WTC11 (cell line): Measurements from ENCODE around the gene FNDC7. TPM values are rescaled to one million over a fixed set of nuclear protein-coding genes. Genes with fewer than 3 reads are reported as not detected.

Source experiments
- ATAC-seq: fragments of 200-7000 bp; cut with Tn5 transposase; 2 replicates; pipeline ENCODE4 v1.10.0; 2021; ENCODE audit warnings: mild to moderate bottlenecking, moderate library complexity
- CTCF ChIA-PET: fragments of 300-600 bp; sonication (Branson Sonifier 250); formaldehyde crosslinking; loops from one replicate; lab custom pipeline; 2021; ENCODE audit warnings: antibody characterized with exemption; lab: Charles Lee
- POLR2A ChIA-PET: fragments of 350-600 bp; sonication (Branson Sonifier 250); formaldehyde crosslinking; loops from one replicate; lab custom pipeline; 2021; ENCODE audit warnings: antibody characterized with exemption; lab: Charles Lee
- DNase-seq: peaks from one replicate; pipeline ENCODE4 v3.0.0; 2021; ENCODE audit warnings: low spot score
- H3K27ac Mint-ChIP-seq: 2 replicates; pipeline ENCODE4 v1.8.0; 2021; ENCODE audit warnings: mixed read lengths
- H3K27me3 Mint-ChIP-seq: 2 replicates; pipeline ENCODE4 v1.8.0; 2021; ENCODE audit warnings: low read depth, mild to moderate bottlenecking, moderate library complexity, mixed read lengths
- H3K36me3 Mint-ChIP-seq: 2 replicates; pipeline ENCODE4 v1.8.0; 2021; ENCODE audit warnings: mixed read lengths
- H3K4me1 Mint-ChIP-seq: 2 replicates; pipeline ENCODE4 v1.8.0; 2022; ENCODE audit warnings: mixed read lengths
- H3K4me3 Mint-ChIP-seq: 2 replicates; pipeline ENCODE4 v1.8.0; 2021; ENCODE audit warnings: mild to moderate bottlenecking, moderate library complexity, mixed read lengths
- H3K9me3 Mint-ChIP-seq: 2 replicates; pipeline ENCODE4 v1.8.0; 2021; ENCODE audit warnings: mixed read lengths
- GABPB1 ChIP-seq: sonication (generic); formaldehyde crosslinking; IDR thresholded peaks from 2 replicates; pipeline ENCODE4 v1.8.1; 2023; ENCODE audit warnings: mild to moderate bottlenecking, missing genetic modification reagents
- TCF7 ChIP-seq: sonication (generic); formaldehyde crosslinking; IDR thresholded peaks from 2 replicates; pipeline ENCODE4 v1.8.0; 2022; ENCODE audit warnings: mild to moderate bottlenecking, low read depth, missing genetic modification reagents, moderate library complexity
- ZNF138 ChIP-seq: sonication (generic); formaldehyde crosslinking; conservative IDR thresholded peaks from 2 replicates; pipeline ENCODE4 v1.8.1; 2022; ENCODE audit warnings: mild to moderate bottlenecking, moderate library complexity, missing genetic modification reagents
- total RNA-seq: library from RNA; stranded (reverse); gene quantifications from 3 replicates; pipeline ENCODE4 v1.2.3, GENCODE V29; 2021
- TF ChIP-seq, protein P1 (sequence below): sonication (generic); formaldehyde crosslinking; IDR thresholded peaks from 2 replicates; pipeline ENCODE4 v1.8.0; 2022; ENCODE audit warnings: missing genetic modification reagents
- TF ChIP-seq, protein P2 (sequence below): sonication (generic); formaldehyde crosslinking; IDR thresholded peaks from 2 replicates; pipeline ENCODE4 v1.8.1; 2022; ENCODE audit warnings: low read depth, missing genetic modification reagents, borderline replicate concordance
- TF ChIP-seq, protein P3 (sequence below): fragments of 250-450 bp; sonication (Bioruptor Pico); IDR thresholded peaks from 2 replicates; pipeline ENCODE4 v1.9.0; 2021; ENCODE audit warnings: mild to moderate bottlenecking
- TF ChIP-seq, protein P4 (sequence below): fragments of 250-450 bp; sonication (Bioruptor Pico); IDR thresholded peaks from 2 replicates; pipeline ENCODE4 v1.9.0; 2021; ENCODE audit warnings: moderate library complexity, mild to moderate bottlenecking, inconsistent platforms, borderline replicate concordance
- TF ChIP-seq, protein P5 (sequence below): sonication (generic); formaldehyde crosslinking; IDR thresholded peaks from 2 replicates; pipeline ENCODE4 v1.8.0; 2022; ENCODE audit warnings: mild to moderate bottlenecking, missing genetic modification reagents
- TF ChIP-seq, protein P6 (sequence below): fragments of 250-450 bp; sonication (Bioruptor Pico); IDR thresholded peaks from 2 replicates; pipeline ENCODE4 v2.1.2; 2022; ENCODE audit warnings: mild to moderate bottlenecking, moderate library complexity
- TF ChIP-seq, protein P7 (sequence below): fragments of 250-450 bp; sonication (Bioruptor Pico); IDR thresholded peaks from 2 replicates; pipeline ENCODE4 v1.9.0; 2021; ENCODE audit warnings: mild to moderate bottlenecking, borderline replicate concordance
- TF ChIP-seq, protein P8 (sequence below): sonication (generic); formaldehyde crosslinking; IDR thresholded peaks from 2 replicates; pipeline ENCODE4 v1.8.0; 2023; ENCODE audit warnings: mild to moderate bottlenecking, missing genetic modification reagents
- TF ChIP-seq, protein P9 (sequence below): fragments of 200-600 bp; IDR thresholded peaks from 2 replicates; pipeline ENCODE4 v1.8.0; 2022; ENCODE audit warnings: antibody characterized with exemption
- TF ChIP-seq, protein P10 (sequence below): sonication (generic); formaldehyde crosslinking; conservative IDR thresholded peaks from 2 replicates; pipeline ENCODE4 v1.8.1; 2023; ENCODE audit warnings: mild to moderate bottlenecking, low read depth, missing genetic modification reagents, moderate library complexity

Gene FNDC7
- total RNA-seq, 1 experiment from 2014 or later: 0.28 TPM

DNA sequence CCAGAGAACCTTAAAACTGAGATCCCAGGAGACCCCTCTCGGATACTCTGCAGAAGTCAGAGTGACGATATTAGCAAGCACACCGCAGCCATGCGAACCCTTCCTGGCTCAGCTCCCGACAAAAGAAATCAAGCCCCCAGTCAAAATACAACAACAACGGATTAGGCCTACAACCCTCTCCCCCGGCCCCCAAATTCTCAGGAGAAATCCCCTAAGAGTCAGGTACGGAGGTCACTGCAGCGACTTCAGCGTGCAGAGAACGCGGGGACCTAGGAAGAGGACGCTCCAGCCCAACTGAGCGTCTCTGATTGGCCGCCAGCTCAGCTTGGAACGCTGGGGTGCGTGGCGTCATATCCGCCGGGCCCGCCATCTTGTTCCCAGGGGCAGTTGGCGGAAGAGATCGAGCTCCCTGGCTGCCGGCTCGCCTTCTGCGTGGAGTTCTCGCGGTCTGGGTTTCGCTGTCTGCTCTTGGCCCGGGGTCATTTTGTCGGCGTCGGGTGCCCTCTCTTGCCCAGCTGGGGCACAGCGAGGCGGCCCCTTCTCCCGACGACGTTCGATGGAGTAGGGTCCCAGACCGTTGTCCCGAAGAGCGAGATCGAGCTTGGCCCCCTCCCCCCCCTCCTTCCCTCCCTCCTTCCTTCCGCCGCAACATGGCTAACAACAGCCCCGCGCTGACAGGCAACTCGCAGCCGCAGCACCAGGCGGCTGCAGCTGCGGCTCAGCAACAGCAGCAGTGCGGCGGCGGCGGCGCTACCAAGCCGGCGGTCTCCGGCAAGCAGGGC, 20.6 kb upstream of the FNDC7 start, which contains the start of gene PRPF38B:
PRPF38B (plus strand) TSS at position 369 of the 782 bp plus-strand sequence; CDS start at position 651, 282 bp downstream.
- Mint-ChIP-seq H3K9me3 (no peaks in the 10 kb centered on the region), H3K4me3 (peak within 1 kb of the TSS; percentile 99), H3K27me3 (no peaks in the 10 kb centered on the region), H3K36me3 (peaks cover 33% of the 10 kb centered on the region), H3K4me1 (peaks cover 24% of the 10 kb centered on the region), H3K27ac (peak within 1 kb of the TSS; percentile 99)
- ATAC-seq (peak; percentile 93), DNase-seq (peak; percentile 93)
- ChIA-PET POLR2A (interaction anchor here (0.6 to 2.5 kb wide), 9 partner anchors 10 to 522 kb away, joined by 3 to 19 read pairs (median 4); partner anchors contain the start of genes HENMT1 and SLC25A24), CTCF (interaction anchor here (0.6 to 1.8 kb wide), 12 partner anchors 13 to 492 kb away, joined by 3 to 10 read pairs (median 4); partner anchors contain the start of genes EEIG2, FNDC7, HENMT1 and SLC25A24)
- TF ChIP-seq, protein P1, sequence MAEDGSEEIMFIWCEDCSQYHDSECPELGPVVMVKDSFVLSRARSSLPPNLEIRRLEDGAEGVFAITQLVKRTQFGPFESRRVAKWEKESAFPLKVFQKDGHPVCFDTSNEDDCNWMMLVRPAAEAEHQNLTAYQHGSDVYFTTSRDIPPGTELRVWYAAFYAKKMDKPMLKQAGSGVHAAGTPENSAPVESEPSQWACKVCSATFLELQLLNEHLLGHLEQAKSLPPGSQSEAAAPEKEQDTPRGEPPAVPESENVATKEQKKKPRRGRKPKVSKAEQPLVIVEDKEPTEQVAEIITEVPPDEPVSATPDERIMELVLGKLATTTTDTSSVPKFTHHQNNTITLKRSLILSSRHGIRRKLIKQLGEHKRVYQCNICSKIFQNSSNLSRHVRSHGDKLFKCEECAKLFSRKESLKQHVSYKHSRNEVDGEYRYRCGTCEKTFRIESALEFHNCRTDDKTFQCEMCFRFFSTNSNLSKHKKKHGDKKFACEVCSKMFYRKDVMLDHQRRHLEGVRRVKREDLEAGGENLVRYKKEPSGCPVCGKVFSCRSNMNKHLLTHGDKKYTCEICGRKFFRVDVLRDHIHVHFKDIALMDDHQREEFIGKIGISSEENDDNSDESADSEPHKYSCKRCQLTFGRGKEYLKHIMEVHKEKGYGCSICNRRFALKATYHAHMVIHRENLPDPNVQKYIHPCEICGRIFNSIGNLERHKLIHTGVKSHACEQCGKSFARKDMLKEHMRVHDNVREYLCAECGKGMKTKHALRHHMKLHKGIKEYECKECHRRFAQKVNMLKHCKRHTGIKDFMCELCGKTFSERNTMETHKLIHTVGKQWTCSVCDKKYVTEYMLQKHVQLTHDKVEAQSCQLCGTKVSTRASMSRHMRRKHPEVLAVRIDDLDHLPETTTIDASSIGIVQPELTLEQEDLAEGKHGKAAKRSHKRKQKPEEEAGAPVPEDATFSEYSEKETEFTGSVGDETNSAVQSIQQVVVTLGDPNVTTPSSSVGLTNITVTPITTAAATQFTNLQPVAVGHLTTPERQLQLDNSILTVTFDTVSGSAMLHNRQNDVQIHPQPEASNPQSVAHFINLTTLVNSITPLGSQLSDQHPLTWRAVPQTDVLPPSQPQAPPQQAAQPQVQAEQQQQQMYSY (CRISPR knock-in tag): no peak
- TF ChIP-seq, protein P2, sequence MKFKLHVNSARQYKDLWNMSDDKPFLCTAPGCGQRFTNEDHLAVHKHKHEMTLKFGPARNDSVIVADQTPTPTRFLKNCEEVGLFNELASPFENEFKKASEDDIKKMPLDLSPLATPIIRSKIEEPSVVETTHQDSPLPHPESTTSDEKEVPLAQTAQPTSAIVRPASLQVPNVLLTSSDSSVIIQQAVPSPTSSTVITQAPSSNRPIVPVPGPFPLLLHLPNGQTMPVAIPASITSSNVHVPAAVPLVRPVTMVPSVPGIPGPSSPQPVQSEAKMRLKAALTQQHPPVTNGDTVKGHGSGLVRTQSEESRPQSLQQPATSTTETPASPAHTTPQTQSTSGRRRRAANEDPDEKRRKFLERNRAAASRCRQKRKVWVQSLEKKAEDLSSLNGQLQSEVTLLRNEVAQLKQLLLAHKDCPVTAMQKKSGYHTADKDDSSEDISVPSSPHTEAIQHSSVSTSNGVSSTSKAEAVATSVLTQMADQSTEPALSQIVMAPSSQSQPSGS (CRISPR knock-in tag): no peak
- TF ChIP-seq, protein P3, sequence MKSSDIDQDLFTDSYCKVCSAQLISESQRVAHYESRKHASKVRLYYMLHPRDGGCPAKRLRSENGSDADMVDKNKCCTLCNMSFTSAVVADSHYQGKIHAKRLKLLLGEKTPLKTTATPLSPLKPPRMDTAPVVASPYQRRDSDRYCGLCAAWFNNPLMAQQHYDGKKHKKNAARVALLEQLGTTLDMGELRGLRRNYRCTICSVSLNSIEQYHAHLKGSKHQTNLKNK (CRISPR knock-in tag): no peak
- TF ChIP-seq, protein P4, sequence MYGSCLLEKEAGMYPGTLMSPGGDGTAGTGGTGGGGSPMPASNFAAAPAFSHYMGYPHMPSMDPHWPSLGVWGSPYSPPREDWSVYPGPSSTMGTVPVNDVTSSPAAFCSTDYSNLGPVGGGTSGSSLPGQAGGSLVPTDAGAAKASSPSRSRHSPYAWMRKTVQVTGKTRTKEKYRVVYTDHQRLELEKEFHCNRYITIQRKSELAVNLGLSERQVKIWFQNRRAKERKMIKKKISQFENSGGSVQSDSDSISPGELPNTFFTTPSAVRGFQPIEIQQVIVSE (CRISPR knock-in tag): no peak
- peak; percentile 35; the same call in 1 of the 2 replicates for TF ChIP-seq GABPB1 (CRISPR knock-in tag)
- no peak; the same call in 1 of the 2 replicates for TF ChIP-seq TCF7
- TF ChIP-seq, protein P5, sequence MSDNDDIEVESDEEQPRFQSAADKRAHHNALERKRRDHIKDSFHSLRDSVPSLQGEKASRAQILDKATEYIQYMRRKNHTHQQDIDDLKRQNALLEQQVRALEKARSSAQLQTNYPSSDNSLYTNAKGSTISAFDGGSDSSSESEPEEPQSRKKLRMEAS: peak; percentile 88
- TF ChIP-seq, protein P6, sequence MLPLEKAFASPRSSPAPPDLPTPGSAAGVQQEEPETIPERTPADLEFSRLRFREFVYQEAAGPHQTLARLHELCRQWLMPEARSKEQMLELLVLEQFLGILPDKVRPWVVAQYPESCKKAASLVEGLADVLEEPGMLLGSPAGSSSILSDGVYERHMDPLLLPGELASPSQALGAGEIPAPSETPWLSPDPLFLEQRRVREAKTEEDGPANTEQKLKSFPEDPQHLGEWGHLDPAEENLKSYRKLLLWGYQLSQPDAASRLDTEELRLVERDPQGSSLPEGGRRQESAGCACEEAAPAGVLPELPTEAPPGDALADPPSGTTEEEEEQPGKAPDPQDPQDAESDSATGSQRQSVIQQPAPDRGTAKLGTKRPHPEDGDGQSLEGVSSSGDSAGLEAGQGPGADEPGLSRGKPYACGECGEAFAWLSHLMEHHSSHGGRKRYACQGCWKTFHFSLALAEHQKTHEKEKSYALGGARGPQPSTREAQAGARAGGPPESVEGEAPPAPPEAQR (CRISPR knock-in tag): no peak
- TF ChIP-seq, protein P7, sequence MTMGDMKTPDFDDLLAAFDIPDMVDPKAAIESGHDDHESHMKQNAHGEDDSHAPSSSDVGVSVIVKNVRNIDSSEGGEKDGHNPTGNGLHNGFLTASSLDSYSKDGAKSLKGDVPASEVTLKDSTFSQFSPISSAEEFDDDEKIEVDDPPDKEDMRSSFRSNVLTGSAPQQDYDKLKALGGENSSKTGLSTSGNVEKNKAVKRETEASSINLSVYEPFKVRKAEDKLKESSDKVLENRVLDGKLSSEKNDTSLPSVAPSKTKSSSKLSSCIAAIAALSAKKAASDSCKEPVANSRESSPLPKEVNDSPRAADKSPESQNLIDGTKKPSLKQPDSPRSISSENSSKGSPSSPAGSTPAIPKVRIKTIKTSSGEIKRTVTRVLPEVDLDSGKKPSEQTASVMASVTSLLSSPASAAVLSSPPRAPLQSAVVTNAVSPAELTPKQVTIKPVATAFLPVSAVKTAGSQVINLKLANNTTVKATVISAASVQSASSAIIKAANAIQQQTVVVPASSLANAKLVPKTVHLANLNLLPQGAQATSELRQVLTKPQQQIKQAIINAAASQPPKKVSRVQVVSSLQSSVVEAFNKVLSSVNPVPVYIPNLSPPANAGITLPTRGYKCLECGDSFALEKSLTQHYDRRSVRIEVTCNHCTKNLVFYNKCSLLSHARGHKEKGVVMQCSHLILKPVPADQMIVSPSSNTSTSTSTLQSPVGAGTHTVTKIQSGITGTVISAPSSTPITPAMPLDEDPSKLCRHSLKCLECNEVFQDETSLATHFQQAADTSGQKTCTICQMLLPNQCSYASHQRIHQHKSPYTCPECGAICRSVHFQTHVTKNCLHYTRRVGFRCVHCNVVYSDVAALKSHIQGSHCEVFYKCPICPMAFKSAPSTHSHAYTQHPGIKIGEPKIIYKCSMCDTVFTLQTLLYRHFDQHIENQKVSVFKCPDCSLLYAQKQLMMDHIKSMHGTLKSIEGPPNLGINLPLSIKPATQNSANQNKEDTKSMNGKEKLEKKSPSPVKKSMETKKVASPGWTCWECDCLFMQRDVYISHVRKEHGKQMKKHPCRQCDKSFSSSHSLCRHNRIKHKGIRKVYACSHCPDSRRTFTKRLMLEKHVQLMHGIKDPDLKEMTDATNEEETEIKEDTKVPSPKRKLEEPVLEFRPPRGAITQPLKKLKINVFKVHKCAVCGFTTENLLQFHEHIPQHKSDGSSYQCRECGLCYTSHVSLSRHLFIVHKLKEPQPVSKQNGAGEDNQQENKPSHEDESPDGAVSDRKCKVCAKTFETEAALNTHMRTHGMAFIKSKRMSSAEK (CRISPR knock-in tag): no peak
- TF ChIP-seq, protein P8, sequence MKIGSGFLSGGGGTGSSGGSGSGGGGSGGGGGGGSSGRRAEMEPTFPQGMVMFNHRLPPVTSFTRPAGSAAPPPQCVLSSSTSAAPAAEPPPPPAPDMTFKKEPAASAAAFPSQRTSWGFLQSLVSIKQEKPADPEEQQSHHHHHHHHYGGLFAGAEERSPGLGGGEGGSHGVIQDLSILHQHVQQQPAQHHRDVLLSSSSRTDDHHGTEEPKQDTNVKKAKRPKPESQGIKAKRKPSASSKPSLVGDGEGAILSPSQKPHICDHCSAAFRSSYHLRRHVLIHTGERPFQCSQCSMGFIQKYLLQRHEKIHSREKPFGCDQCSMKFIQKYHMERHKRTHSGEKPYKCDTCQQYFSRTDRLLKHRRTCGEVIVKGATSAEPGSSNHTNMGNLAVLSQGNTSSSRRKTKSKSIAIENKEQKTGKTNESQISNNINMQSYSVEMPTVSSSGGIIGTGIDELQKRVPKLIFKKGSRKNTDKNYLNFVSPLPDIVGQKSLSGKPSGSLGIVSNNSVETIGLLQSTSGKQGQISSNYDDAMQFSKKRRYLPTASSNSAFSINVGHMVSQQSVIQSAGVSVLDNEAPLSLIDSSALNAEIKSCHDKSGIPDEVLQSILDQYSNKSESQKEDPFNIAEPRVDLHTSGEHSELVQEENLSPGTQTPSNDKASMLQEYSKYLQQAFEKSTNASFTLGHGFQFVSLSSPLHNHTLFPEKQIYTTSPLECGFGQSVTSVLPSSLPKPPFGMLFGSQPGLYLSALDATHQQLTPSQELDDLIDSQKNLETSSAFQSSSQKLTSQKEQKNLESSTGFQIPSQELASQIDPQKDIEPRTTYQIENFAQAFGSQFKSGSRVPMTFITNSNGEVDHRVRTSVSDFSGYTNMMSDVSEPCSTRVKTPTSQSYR (CRISPR knock-in tag): peak; percentile 62; the same call in 1 of the 2 replicates
- TF ChIP-seq, protein P9, sequence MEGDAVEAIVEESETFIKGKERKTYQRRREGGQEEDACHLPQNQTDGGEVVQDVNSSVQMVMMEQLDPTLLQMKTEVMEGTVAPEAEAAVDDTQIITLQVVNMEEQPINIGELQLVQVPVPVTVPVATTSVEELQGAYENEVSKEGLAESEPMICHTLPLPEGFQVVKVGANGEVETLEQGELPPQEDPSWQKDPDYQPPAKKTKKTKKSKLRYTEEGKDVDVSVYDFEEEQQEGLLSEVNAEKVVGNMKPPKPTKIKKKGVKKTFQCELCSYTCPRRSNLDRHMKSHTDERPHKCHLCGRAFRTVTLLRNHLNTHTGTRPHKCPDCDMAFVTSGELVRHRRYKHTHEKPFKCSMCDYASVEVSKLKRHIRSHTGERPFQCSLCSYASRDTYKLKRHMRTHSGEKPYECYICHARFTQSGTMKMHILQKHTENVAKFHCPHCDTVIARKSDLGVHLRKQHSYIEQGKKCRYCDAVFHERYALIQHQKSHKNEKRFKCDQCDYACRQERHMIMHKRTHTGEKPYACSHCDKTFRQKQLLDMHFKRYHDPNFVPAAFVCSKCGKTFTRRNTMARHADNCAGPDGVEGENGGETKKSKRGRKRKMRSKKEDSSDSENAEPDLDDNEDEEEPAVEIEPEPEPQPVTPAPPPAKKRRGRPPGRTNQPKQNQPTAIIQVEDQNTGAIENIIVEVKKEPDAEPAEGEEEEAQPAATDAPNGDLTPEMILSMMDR: no peak
- TF ChIP-seq ZNF138 (CRISPR knock-in tag): no peak
- TF ChIP-seq, protein P10, sequence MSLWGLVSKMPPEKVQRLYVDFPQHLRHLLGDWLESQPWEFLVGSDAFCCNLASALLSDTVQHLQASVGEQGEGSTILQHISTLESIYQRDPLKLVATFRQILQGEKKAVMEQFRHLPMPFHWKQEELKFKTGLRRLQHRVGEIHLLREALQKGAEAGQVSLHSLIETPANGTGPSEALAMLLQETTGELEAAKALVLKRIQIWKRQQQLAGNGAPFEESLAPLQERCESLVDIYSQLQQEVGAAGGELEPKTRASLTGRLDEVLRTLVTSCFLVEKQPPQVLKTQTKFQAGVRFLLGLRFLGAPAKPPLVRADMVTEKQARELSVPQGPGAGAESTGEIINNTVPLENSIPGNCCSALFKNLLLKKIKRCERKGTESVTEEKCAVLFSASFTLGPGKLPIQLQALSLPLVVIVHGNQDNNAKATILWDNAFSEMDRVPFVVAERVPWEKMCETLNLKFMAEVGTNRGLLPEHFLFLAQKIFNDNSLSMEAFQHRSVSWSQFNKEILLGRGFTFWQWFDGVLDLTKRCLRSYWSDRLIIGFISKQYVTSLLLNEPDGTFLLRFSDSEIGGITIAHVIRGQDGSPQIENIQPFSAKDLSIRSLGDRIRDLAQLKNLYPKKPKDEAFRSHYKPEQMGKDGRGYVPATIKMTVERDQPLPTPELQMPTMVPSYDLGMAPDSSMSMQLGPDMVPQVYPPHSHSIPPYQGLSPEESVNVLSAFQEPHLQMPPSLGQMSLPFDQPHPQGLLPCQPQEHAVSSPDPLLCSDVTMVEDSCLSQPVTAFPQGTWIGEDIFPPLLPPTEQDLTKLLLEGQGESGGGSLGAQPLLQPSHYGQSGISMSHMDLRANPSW (CRISPR knock-in tag): no peak
